ENCODE measurements around the gene NFATC2.

NFATC2 gene

DNA sequence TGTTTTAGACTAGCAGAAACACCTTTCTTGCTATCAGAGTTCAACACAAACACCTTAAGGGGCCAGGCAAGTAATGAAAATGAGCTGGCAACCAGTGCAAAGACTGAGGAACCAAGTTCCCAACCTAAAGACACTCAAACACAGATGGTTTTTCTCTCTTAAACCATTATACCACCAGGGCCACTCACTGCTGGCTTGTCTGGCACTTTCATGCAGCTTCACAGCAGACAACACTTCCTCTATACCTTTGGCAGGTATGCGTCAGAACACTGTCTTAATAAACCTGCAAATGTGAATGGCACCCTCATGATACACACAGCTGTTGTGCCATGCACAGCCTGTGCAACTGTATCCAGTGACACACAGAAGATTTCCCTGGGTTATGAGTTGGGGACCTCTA is 41.6 kb downstream of the NFATC2 start:
- TF ChIP-seq ZNF157 (tag by site-specific recombination; IDR thresholded peaks at IDR 0.05), result no peak
- TF ChIP-seq, protein P1, sequence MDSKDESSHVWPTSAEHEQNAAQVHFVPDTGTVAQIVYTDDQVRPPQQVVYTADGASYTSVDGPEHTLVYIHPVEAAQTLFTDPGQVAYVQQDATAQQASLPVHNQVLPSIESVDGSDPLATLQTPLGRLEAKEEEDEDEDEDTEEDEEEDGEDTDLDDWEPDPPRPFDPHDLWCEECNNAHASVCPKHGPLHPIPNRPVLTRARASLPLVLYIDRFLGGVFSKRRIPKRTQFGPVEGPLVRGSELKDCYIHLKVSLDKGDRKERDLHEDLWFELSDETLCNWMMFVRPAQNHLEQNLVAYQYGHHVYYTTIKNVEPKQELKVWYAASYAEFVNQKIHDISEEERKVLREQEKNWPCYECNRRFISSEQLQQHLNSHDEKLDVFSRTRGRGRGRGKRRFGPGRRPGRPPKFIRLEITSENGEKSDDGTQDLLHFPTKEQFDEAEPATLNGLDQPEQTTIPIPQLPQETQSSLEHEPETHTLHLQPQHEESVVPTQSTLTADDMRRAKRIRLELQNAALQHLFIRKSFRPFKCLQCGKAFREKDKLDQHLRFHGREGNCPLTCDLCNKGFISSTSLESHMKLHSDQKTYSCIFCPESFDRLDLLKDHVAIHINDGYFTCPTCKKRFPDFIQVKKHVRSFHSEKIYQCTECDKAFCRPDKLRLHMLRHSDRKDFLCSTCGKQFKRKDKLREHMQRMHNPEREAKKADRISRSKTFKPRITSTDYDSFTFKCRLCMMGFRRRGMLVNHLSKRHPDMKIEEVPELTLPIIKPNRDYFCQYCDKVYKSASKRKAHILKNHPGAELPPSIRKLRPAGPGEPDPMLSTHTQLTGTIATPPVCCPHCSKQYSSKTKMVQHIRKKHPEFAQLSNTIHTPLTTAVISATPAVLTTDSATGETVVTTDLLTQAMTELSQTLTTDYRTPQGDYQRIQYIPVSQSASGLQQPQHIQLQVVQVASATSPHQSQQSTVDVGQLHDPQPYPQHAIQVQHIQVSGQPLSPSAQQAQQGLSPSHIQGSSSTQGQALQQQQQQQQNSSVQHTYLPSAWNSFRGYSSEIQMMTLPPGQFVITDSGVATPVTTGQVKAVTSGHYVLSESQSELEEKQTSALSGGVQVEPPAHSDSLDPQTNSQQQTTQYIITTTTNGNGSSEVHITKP (tag by site-specific recombination; IDR thresholded peaks at IDR 0.05), result no peak
- TF ChIP-seq, protein P2, sequence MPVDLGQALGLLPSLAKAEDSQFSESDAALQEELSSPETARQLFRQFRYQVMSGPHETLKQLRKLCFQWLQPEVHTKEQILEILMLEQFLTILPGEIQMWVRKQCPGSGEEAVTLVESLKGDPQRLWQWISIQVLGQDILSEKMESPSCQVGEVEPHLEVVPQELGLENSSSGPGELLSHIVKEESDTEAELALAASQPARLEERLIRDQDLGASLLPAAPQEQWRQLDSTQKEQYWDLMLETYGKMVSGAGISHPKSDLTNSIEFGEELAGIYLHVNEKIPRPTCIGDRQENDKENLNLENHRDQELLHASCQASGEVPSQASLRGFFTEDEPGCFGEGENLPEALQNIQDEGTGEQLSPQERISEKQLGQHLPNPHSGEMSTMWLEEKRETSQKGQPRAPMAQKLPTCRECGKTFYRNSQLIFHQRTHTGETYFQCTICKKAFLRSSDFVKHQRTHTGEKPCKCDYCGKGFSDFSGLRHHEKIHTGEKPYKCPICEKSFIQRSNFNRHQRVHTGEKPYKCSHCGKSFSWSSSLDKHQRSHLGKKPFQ (tag by site-specific recombination; IDR thresholded peaks at IDR 0.05), result no peak
- CTCF ChIA-PET, result interaction anchor here (0.6 kb wide), 1 partner anchor 146 kb away, joined by 4 read pairs; no protein-coding TSS in a partner anchor
- Histone ChIP-seq H3K36me3 (ENCODE audit: control insufficient read depth in 2 of 2, insufficient read depth in 1 of 2, low read length in 2 of 2) (no peaks in the 10 kb centered on the region), H3K4me3 (ENCODE audit: low read depth, low read length) (no peak overlapping the region), H3K27ac (ENCODE audit: extremely low read depth, low read depth, low read length) (no peak overlapping the region), H3K9me3 (ENCODE audit: control insufficient read depth, insufficient read depth, low read depth, low read length) (no peaks in the 10 kb centered on the region), H3K4me1 (ENCODE audit: control insufficient read depth, insufficient read depth, low read length) (peaks cover 3% of the 10 kb centered on the region; the same call in 1 of the 2 replicates)
- POLR2A ChIA-PET, result no interaction called here

DNA sequence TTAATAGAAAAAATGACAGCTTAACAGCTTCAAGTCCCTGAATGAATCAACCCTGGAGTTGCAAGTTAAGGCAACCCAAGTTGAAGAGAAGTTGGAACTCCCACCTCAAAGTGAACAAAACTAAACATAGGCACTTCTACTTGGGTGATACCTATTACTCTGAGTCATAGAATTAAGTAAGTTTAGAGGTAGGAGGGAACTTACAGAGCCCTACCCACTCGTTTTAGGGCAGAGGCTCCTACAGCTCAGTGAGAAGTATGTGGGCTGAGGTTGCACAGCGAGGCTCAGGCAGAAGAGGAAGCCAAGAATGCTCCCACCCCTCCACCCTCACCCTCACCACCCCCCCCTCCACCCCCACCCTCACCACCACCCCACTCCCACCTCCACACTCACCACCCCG is 42.2 kb downstream of the NFATC2 start:
- CTCF ChIA-PET, result no interaction called here
- Histone ChIP-seq H3K4me1 (ENCODE audit: control insufficient read depth, insufficient read depth, low read length) (peaks cover 3% of the 10 kb centered on the region; the same call in 1 of the 2 replicates), H3K27ac (ENCODE audit: extremely low read depth, low read depth, low read length) (no peak overlapping the region), H3K36me3 (ENCODE audit: control insufficient read depth in 2 of 2, insufficient read depth in 1 of 2, low read length in 2 of 2) (no peaks in the 10 kb centered on the region), H3K4me3 (ENCODE audit: low read depth, low read length) (no peak overlapping the region), H3K9me3 (ENCODE audit: control insufficient read depth, insufficient read depth, low read depth, low read length) (no peaks in the 10 kb centered on the region)
- POLR2A ChIA-PET, result no interaction called here
- no peak for TF ChIP-seq KLF16 (tag by site-specific recombination; IDR thresholded peaks at IDR 0.05)
- TF ChIP-seq, protein P3, sequence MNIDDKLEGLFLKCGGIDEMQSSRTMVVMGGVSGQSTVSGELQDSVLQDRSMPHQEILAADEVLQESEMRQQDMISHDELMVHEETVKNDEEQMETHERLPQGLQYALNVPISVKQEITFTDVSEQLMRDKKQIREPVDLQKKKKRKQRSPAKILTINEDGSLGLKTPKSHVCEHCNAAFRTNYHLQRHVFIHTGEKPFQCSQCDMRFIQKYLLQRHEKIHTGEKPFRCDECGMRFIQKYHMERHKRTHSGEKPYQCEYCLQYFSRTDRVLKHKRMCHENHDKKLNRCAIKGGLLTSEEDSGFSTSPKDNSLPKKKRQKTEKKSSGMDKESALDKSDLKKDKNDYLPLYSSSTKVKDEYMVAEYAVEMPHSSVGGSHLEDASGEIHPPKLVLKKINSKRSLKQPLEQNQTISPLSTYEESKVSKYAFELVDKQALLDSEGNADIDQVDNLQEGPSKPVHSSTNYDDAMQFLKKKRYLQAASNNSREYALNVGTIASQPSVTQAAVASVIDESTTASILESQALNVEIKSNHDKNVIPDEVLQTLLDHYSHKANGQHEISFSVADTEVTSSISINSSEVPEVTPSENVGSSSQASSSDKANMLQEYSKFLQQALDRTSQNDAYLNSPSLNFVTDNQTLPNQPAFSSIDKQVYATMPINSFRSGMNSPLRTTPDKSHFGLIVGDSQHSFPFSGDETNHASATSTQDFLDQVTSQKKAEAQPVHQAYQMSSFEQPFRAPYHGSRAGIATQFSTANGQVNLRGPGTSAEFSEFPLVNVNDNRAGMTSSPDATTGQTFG (tag by site-specific recombination; IDR thresholded peaks at IDR 0.05; ENCODE audit: borderline replicate concordance), result no peak
- no peak for TF ChIP-seq ZNF366 (tag by site-specific recombination; conservative IDR thresholded peaks at IDR 0.05)
- TF ChIP-seq ZNF626 (tag by site-specific recombination; IDR thresholded peaks at IDR 0.05), result no peak
- no peak for TF ChIP-seq ZNF555 (tag by site-specific recombination; conservative IDR thresholded peaks at IDR 0.05)
- no peak for TF ChIP-seq ZNF670 (tag by site-specific recombination; IDR thresholded peaks at IDR 0.05; ENCODE audit: low read depth)
- TF ChIP-seq, protein P4, sequence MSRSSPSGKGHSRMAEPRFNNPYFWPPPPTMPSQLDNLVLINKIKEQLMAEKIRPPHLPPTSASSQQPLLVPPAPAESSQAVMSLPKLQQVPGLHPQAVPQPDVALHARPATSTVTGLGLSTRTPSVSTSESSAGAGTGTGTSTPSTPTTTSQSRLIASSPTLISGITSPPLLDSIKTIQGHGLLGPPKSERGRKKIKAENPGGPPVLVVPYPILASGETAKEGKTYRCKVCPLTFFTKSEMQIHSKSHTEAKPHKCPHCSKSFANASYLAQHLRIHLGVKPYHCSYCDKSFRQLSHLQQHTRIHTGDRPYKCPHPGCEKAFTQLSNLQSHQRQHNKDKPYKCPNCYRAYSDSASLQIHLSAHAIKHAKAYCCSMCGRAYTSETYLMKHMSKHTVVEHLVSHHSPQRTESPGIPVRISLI (tag by site-specific recombination; IDR thresholded peaks at IDR 0.05), result no peak
- no peak for TF ChIP-seq ZNF768 (tag by site-specific recombination; IDR thresholded peaks at IDR 0.05)
- no peak for TF ChIP-seq SP7 (tag by site-specific recombination; IDR thresholded peaks at IDR 0.05)
- TF ChIP-seq ZFHX2 (tag by site-specific recombination; conservative IDR thresholded peaks at IDR 0.05), result peak; percentile 73
- TF ChIP-seq ZNF571 (tag by site-specific recombination; IDR thresholded peaks at IDR 0.05), result no peak
- no peak for TF ChIP-seq SCRT1 (tag by site-specific recombination; IDR thresholded peaks at IDR 0.05; ENCODE audit: borderline replicate concordance)
- peak; percentile 77 for TF ChIP-seq EGR2 (tag by site-specific recombination; IDR thresholded peaks at IDR 0.05; ENCODE audit: low read depth)
- TF ChIP-seq, protein P5, sequence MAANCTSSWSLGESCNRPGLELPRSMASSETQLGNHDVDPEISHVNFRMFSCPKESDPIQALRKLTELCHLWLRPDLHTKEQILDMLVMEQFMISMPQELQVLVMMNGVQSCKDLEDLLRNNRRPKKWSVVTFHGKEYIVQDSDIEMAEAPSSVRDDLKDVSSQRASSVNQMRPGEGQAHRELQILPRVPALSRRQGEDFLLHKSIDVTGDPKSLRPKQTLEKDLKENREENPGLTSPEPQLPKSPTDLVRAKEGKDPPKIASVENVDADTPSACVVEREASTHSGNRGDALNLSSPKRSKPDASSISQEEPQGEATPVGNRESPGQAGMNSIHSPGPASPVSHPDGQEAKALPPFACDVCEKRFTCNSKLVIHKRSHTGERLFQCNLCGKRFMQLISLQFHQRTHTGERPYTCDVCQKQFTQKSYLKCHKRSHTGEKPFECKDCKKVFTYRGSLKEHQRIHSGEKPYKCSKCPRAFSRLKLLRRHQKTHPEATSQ (tag by site-specific recombination; IDR thresholded peaks at IDR 0.05), result no peak
- no peak for TF ChIP-seq ZNF350 (tag by site-specific recombination; IDR thresholded peaks at IDR 0.05)
- no peak for TF ChIP-seq BCL11B (tag by site-specific recombination; IDR thresholded peaks at IDR 0.05; ENCODE audit: low read depth)
- no peak for TF ChIP-seq ZNF596 (tag by site-specific recombination; IDR thresholded peaks at IDR 0.05)

Data from HEK293 (cell line).